Measurements from ENCODE around the gene COL19A1.

GRCh38 chr6:70222439-70222749 is 356.0 kb downstream of the COL19A1 start:
- no peak for TF ChIP-seq YY1 (IDR thresholded peaks at IDR 0.05; ENCODE audit: insufficient read depth, insufficient read length)
- TF ChIP-seq SUZ12 (IDR thresholded peaks at IDR 0.05; ENCODE audit: extremely low read depth, insufficient read depth, insufficient read length): no peak

Measured in NT2/D1 (cell line).